ENCODE measurements around the gene POU4F3. TPM values are rescaled to one million over a fixed set of nuclear protein-coding genes. Genes with fewer than 3 reads are reported as not detected.

The POU4F3 gene
- total RNA-seq, 2 donors from 2014 or later: 0.27 to 0.46 TPM

- Mint-ChIP-seq H3K36me3 (ENCODE audit: low read depth) (no peaks in the 10 kb centered on the region), H3K27ac (no peak overlapping the region), H3K9me3 (no peaks in the 10 kb centered on the region), H3K4me1 (peaks cover 14% of the 10 kb centered on the region), H3K27me3 (ENCODE audit: insufficient read depth) (peaks cover 33% of the 10 kb centered on the region), H3K4me3 (no peak overlapping the region)
- Histone ChIP-seq H3K9me3 (ENCODE audit: control insufficient read depth, low read length) (no peaks in the 10 kb centered on the region), H3K27me3 (ENCODE audit: control insufficient read depth, insufficient read depth, low read length, poor library complexity, severe bottlenecking) (peaks cover 28% of the 10 kb centered on the region), H3K4me1 (ENCODE audit: control insufficient read depth, insufficient read depth, low read length) (peaks cover 2% of the 10 kb centered on the region), H3K27ac (ENCODE audit: low read depth, low read length) (no peak overlapping the region), H3K36me3 (ENCODE audit: control insufficient read depth, insufficient read depth, low read length) (no peaks in the 10 kb centered on the region), H3K4me3 (ENCODE audit: low read length) (no peak overlapping the region), H3K9ac (ENCODE audit: extremely low read depth, low read length, poor library complexity, severe bottlenecking) (no peak overlapping the region)
- no peak for DNase-seq
- WGBS, 2 experiments (ENCODE audit: insufficient coverage in 1 of 2, insufficient read length in 1 of 2): 74 to 89% methylated on average over 2 to 7 of the region's 7 CpGs
- no peak for TF ChIP-seq CTCF (conservative IDR thresholded peaks at IDR 0.05)
Measured at GRCh38 chr5:146327257-146327870, 11.3 kb upstream of the POU4F3 start.

- Histone ChIP-seq H3K9ac (ENCODE audit: extremely low read depth, low read length, poor library complexity, severe bottlenecking) (no peak overlapping the region), H3K27ac (ENCODE audit: low read depth, low read length) (no peak overlapping the region), H3K4me1 (ENCODE audit: control insufficient read depth, insufficient read depth, low read length) (peaks cover 2% of the 10 kb centered on the region), H3K36me3 (ENCODE audit: control insufficient read depth, insufficient read depth, low read length) (no peaks in the 10 kb centered on the region), H3K9me3 (ENCODE audit: control insufficient read depth, low read length) (no peaks in the 10 kb centered on the region), H3K4me3 (ENCODE audit: low read length) (no peak overlapping the region), H3K27me3 (ENCODE audit: control insufficient read depth, insufficient read depth, low read length, poor library complexity, severe bottlenecking) (peaks cover 28% of the 10 kb centered on the region)
- DNase-seq: no peak
- TF ChIP-seq CTCF (conservative IDR thresholded peaks at IDR 0.05): no peak
- H3K9me3 Mint-ChIP-seq: no peaks in the 10 kb centered on the region
- H3K27me3 Mint-ChIP-seq (ENCODE audit: insufficient read depth): peaks cover 39% of the 10 kb centered on the region
- 100% methylated on average over 1 of the region's 1 CpG; no CpG with 5 or more reads in 1 of the 2 experiments for WGBS, 2 experiments (ENCODE audit: insufficient coverage in 1 of 2, insufficient read length in 1 of 2)
- no peak overlapping the region for H3K4me3 Mint-ChIP-seq
- H3K4me1 Mint-ChIP-seq: peaks cover 14% of the 10 kb centered on the region
- no peak overlapping the region for H3K27ac Mint-ChIP-seq
- H3K36me3 Mint-ChIP-seq (ENCODE audit: low read depth): no peaks in the 10 kb centered on the region
Measured at GRCh38 chr5:146327989-146328388, 10.7 kb upstream of the POU4F3 start.

GRCh38 chr5:146329697-146330096, 8.9 kb upstream of the POU4F3 start:
- peaks cover 31% of the 10 kb centered on the region for H3K27me3 ChIP-seq (ENCODE audit: control insufficient read depth, insufficient read depth, low read length, poor library complexity, severe bottlenecking)
- WGBS, 2 experiments (ENCODE audit: insufficient coverage in 1 of 2, insufficient read length in 1 of 2): 94% methylated on average over 2 of the region's 2 CpGs; no CpG with 5 or more reads in 1 of the 2 experiments

More at GRCh38 chr5:146329697-146330096, 8.9 kb upstream of the POU4F3 start:
- H3K27ac ChIP-seq (ENCODE audit: low read depth, low read length): no peak overlapping the region
- H3K4me1 ChIP-seq (ENCODE audit: control insufficient read depth, insufficient read depth, low read length): peaks cover 2% of the 10 kb centered on the region
- no peaks in the 10 kb centered on the region for H3K36me3 ChIP-seq (ENCODE audit: control insufficient read depth, insufficient read depth, low read length)
- H3K9ac ChIP-seq (ENCODE audit: extremely low read depth, low read length, poor library complexity, severe bottlenecking): no peak overlapping the region
- Mint-ChIP-seq H3K27ac (no peak overlapping the region), H3K4me1 (peaks cover 14% of the 10 kb centered on the region), H3K36me3 (ENCODE audit: low read depth) (no peaks in the 10 kb centered on the region), H3K4me3 (no peak overlapping the region), H3K27me3 (ENCODE audit: insufficient read depth) (peaks cover 56% of the 10 kb centered on the region), H3K9me3 (no peaks in the 10 kb centered on the region)
- TF ChIP-seq CTCF (conservative IDR thresholded peaks at IDR 0.05): no peak
- DNase-seq: no peak
- H3K9me3 ChIP-seq (ENCODE audit: control insufficient read depth, low read length): no peaks in the 10 kb centered on the region
- no peak overlapping the region for H3K4me3 ChIP-seq (ENCODE audit: low read length)
